GM21515 (cell line): ENCODE measurements around the gene AHRR.
"Not testable (repeated sequence)": the region's sequence is repeated elsewhere in the genome, so short reads cannot be mapped to it uniquely, and the experiment has no call there.

Experiments used
- ATAC-seq: cut with Tn5 transposase; IDR thresholded peaks from one replicate; pipeline ENCODE4 v1.9.1; 2021; ENCODE audit not compliant: unreplicated experiment

Gene AHRR

DNA sequence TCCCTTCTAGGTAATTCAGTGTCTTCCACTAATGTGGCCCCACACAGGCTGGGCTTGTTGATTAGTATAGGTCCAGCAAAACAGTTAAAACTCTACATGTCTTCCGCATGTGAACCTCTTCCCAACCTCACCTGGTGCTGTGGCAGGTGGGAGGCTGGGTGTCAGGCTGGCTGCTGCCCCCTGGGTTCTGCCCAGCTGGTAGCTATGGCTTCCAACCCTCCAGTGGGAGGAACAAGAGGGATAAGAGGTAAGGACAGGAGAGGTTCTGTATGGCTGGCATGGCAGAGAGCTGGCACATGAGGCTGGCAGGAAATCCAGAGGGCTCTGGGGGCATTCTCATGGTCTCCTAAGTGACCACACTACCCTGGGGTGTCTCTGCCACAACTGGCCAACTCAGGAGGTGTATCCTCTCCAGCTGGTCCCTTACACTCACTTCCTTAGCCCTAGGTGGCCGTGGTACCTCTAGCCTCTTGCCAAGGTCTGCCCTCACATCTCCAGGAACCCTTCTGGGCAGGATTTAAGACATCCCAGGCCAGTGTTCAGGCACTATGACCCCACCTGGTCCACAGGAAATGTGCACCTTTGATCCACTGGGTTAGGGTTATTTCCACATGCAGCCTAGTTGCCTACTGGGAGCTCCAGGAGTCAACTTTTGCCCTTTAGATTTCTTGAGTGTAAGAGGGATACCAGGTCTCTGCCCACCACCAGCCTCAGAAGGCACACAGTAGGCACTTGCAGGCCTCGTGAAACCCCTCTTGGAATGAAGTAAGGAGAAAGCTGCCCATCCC lies 41.7 kb downstream of the AHRR start:
- no peak for ATAC-seq

DNA sequence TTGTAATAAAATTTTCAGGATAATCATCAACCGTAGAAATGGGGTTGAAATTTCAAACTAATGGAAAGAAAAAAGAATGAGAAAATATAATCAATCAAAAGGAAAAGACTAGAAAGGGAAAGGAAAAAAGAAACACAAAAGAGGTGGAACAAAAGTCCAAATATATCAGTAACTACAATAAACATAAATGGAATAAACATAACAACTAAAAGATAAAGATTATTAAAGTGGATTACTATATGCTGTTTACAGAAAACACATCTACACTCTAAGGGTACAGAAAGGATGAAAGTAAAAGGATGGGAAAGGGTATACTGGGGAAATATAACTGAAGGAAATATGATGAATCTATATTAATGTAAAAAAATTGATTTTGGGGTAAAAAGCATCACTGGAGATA lies 43.0 kb downstream of the AHRR start:
- ATAC-seq = no peak

GRCh38 chr5:366541-367357 lies 45.2 kb downstream of the AHRR start:
- ATAC-seq = no peak

DNA sequence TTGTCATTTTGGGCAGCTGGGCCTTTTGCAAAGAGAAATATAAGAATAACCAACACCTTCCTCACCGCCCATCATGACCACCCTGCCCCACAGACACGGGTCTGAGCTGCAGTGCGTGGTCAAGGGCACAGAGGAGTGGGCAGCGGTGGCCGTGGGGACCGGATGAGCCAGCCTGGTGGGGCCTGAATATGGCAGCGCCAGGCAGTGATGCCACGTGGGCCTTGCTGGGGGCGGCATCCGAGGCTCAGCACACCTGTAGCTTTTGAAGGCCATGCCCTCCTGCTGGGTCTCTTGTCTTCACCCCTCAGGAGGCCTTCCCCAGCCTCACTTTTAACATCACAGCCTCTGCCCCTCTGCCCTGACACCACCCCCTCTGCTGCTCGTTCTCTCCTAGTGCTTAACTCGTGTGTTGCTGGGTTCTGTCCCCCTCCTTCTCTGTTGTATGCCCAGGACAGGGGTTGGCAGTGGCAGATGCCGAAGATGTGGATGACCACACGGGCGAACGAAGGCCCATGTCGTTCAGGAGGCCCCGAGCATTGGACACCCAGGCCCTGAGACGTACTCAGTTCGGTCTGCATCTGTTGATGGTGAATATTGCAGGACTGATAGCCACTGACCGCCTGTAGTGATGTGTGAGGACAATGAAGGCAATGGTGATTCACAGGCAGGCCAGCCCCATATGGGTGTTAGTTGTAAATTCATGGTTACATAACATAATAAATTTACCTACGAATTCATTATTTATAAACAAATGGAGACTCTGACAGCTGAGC lies 46.0 kb downstream of the AHRR start:
- no peak for ATAC-seq

GRCh38 chr5:368183-369084 lies 46.9 kb downstream of the AHRR start:
- ATAC-seq = no peak

DNA sequence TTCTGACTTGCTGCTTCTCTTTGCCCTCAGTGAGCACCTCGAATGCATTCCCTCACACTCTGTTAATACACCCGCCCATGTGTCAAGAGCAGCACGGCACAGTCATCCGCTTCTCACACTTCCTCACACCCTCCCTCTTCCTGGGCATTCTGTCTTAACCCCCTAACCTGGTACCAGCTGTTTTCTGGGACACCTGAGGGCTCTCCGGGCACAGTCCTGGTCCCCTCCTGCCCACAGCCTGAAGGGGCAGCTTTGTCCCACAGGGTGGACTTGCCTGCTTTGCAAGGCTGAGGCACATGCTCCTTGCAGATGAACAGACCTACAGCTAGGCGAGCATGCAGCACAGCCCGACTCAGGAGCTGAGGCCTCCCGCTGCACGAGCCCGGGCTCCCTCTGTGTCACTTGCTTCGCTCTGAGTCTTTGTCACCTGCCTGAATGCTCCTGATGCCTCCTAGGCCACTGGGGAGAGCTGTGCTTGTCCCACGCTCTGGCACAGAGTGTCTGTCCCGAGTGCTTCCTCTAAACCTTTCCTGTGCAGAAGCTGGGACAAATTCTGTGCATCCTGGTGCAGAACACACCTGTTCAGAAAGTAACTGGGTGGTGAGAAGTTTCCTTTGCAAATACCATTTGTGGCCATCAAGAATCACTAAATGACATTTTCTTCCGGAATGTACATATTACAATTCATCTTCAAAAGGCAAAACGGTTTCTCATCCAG lies 47.8 kb downstream of the AHRR start:
- ATAC-seq = no peak

DNA sequence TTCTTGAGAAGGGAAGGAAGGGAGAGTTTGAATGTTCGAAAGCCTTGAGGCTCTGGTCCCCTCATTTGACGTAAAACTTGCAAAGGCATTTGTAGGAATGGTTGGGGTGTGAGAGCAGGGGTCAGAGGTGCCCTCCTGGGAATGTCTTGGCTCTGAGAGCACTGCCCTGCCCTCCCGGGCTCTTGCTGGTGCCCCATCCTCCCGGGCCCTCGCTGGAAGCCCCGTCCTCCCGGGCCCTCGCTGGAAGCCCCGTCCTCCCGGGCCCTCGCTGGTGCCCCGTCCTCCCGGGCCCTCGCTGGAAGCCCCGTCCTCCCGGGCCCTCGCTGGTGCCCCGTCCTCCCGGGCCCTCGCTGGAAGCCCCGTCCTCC lies 48.3 kb downstream of the AHRR start:
- not testable (repeated sequence) for ATAC-seq

DNA sequence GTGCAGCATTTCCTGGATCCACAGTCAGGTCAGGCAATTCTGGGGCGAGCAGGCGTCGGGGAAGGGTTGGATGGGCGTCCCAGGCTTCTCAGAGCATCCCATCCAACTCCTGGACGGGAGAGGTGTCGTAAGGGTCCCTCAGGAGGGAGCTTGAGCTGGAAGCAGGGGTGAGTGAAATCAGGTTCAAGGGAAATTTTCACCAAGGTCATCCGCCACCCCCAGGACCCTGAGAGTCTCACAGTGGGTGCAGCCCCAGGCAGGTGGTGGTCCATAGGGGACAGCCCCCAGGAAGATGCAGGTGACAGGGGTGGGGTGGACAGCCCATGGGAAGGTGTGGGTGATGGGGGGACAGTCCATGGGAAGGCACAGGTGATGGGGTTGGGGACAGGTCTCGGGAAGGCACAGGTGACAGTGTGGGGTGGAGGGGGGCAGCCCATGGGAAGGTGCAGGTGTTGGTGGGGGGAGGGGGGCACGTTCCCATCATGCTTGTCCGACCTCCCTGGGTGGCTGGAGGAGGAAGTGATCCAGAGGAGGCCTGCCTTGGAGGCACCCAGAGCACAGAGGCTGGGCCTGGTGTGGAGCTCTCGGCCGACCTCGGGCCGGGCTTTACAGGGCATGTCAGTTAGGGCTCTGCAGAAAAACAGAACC lies 48.9 kb downstream of the AHRR start:
- no peak for ATAC-seq

GRCh38 chr5:370959-371810 lies 49.7 kb downstream of the AHRR start:
- ATAC-seq = no peak

DNA sequence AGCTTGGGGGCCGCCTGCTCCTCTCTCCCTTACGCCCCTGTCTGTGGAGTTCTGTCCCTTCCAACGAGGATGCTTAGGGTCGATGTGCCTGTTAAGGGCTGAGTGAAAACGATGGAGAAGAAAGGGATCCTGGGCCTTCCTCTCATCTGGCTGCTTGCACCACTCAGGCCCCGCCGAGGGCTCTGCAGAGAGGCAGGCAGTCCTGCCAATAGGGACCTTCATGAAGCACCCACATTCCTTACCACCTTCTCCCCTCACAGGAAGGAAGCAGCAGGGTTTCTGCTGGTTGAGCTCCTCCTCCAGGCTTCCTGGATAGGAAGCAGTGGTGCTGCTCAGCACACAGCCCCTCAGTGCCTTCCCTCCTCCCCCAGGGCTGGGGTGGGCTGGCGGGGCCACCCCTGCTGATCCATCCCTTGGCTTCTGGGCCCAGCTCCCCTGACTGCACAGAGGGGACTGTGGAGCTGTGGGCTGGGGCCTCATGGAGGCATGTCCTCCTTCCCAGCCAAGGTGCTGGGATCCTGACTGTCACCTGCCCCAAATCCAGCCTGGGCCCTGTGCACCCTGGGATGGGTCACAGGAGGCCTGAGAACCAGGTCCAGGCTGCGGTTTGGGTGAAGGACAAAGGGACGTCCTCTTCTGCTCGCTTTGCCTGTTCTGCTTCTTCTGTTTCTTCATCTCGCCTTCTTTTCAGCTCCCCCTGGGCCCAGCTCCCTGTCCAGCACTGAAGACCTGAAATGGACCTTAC lies 50.5 kb downstream of the AHRR start:
- ATAC-seq = no peak

DNA sequence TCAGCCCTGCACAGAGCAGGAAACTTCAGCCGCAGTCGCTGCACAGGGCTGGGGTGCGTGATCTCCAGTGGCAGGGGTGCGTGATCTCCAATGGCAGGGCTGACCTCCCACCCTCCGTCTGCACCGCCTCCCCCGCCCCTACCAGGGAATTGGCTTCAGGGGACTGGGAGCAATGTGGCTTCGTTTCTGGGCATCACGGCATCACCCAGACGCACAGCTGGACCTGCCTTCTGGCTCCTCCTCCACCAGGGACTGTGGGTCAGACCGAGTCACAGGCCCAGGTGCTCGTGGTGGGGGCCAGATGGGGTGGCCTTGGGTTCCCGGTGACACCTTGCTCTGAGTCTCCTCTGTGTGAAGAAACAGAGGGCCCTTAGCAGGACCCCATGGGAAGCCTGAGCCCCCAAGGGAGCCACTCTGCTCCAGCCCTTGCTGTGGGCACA lies 51.1 kb downstream of the AHRR start:
- no peak for ATAC-seq

GRCh38 chr5:372996-373709 lies 51.6 kb downstream of the AHRR start:
- no peak for ATAC-seq

GRCh38 chr5:373710-374602 lies 52.4 kb downstream of the AHRR start:
- no peak for ATAC-seq

GRCh38 chr5:374631-375335 lies 53.3 kb downstream of the AHRR start:
- no peak for ATAC-seq

DNA sequence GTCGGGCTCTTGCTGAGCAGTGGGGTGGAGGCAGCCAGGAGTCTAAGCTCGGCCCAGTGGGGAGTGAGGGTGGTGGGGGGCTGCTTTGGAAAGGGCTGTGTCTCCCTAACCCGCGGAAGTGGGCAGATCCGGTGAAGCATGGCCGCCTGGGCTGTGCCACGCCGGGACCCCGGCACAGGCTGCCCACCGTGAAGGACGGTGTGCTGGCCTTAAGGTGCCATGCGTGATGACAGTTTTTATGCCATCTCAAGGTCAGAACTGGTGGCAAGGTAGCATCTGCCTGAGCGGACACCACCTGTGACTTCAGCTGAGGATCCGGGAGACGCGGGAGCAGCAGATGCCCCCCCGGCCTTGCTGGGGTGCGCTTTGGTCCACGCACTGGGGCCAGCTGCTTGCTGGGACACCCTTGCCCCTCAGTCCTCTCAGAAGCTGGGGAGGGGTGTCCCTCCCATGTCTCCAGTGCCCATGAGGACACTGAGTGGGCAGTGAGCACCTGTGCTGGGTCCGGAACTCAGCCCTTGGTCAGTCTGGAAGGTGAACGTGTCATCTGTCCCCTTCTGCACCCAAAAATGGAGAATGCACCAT lies 53.9 kb downstream of the AHRR start:
- ATAC-seq = no peak
